Medulla oblongata (tissue), 1 donor: Measurements from ENCODE around the gene LIFR.
"Not testable (repeated sequence)": the region's sequence is repeated elsewhere in the genome, so short reads cannot be mapped to it uniquely, and the experiment has no call there.

Source experiments
- DNase-seq: peaks from one replicate; pipeline ENCODE4 v3.0.0-alpha.2; 2015; ENCODE audit errors: extremely low spot score

Gene LIFR

GRCh38 chr5:38581597-38581996 is 25.2 kb upstream of the LIFR start:
- no peak for DNase-seq

- no peak for DNase-seq
Measured at GRCh38 chr5:38579105-38579504, 22.7 kb upstream of the LIFR start.

- no peak for DNase-seq
Measured at GRCh38 chr5:38576961-38577684, 20.7 kb upstream of the LIFR start.

- no peak for DNase-seq
Measured at GRCh38 chr5:38576442-38576841, 20.0 kb upstream of the LIFR start.

GRCh38 chr5:38575476-38575875 is 19.0 kb upstream of the LIFR start:
- DNase-seq: no peak

GRCh38 chr5:38574009-38574408 is 17.6 kb upstream of the LIFR start:
- DNase-seq: no peak

GRCh38 chr5:38573521-38573920 is 17.1 kb upstream of the LIFR start:
- DNase-seq: no peak

GRCh38 chr5:38569180-38569579 is 12.7 kb upstream of the LIFR start:
- DNase-seq: no peak

- not testable (repeated sequence) for DNase-seq
Measured at GRCh38 chr5:38567306-38567705, 10.9 kb upstream of the LIFR start.

GRCh38 chr5:38563624-38564023 is 7.2 kb upstream of the LIFR start:
- no peak for DNase-seq

- no peak for DNase-seq
Measured at GRCh38 chr5:38562444-38563210, 6.2 kb upstream of the LIFR start.

GRCh38 chr5:38559428-38559827 is 3.0 kb upstream of the LIFR start:
- DNase-seq: no peak

- no peak for DNase-seq
Measured at GRCh38 chr5:38557792-38558191, 1.3 kb upstream of the LIFR start.

- no peak for DNase-seq
Measured at GRCh38 chr5:38557308-38557710, 863 bp upstream of the LIFR start.

- no peak for DNase-seq
Measured at GRCh38 chr5:38556088-38556598, 303 bp downstream of the LIFR start.

GRCh38 chr5:38555354-38556087 is 925 bp downstream of the LIFR start:
- peak; percentile 36 for DNase-seq

- peak; percentile 44 for DNase-seq
Measured at GRCh38 chr5:38554861-38555260, 1.6 kb downstream of the LIFR start.

GRCh38 chr5:38554403-38554802 is 2.0 kb downstream of the LIFR start:
- no peak for DNase-seq

- no peak for DNase-seq
Measured at GRCh38 chr5:38553001-38553521, 3.4 kb downstream of the LIFR start.

GRCh38 chr5:38551030-38552017 is 5.1 kb downstream of the LIFR start:
- peak; percentile 73 for DNase-seq
